Measurements from ENCODE around the gene NBL1. TPM values are rescaled to one million over a fixed set of nuclear protein-coding genes. Genes with fewer than 3 reads are reported as not detected.

Gene NBL1
- total and polyA plus RNA-seq, 10 of the 15 experiments (the other 5 are each of a cell fraction or from before 2014, with no cell fraction given), result 0.13 to 2.4 (median 0.81) TPM; not detected in 1

DNA sequence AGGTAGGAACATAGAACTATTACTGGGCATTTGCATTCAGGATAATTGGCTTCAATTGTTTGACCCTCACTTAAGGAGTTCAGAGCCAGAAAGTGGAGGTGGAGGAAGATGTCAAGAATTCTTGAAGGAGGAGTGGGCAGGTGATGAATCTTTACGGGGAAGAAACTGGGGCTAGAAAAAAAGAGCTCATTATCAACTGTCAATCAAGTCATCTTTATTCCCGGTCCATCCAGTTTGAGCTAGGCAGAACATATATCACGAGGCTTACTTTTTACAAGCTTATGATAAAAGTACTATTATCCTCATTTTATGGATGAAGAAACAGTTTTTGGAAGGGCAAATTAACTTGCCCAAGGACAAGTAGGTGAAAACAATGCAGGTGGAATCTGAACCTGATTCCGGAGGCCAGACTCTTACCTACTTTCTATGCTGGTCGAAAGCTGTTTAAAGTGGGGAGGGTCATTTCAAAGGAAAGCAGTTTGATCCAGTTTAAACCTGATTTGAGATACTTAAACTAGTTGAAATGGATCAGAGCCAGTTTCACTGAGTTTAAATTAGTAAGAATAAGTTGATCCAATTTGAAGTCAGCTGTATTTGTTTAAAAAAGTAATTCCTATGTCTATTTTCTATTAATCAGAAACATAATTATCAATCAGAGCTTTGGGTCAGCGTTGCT, 13.3 kb upstream of the NBL1 start:
- no peak overlapping the region for H3K4me2 ChIP-seq (ENCODE audit: control insufficient read depth, insufficient read depth)
- no peak overlapping the region for H3K27ac ChIP-seq (ENCODE audit: control insufficient read depth, insufficient read depth)
- no peaks in the 10 kb centered on the region for H3K79me2 ChIP-seq (ENCODE audit: control insufficient read depth, insufficient read depth, low read length)
- H2AFZ ChIP-seq (ENCODE audit: control insufficient read depth, low read depth, low read length), result no peak overlapping the region
- in situ Hi-C loops (cut with MboI) (no loop called here), intact Hi-C loops (cut with micrococcal nuclease; ENCODE audit: unreplicated experiment) (no loop called here)
- H3K4me1 ChIP-seq (ENCODE audit: control insufficient read depth, insufficient read depth, low read length), result no peaks in the 10 kb centered on the region
- BruUV-seq (replicated peaks), result no TSS peak
- ATAC-seq (no peak), DNase-seq (ENCODE audit: low read depth, low spot score) (no peak), FAIRE-seq (no peak)
- no peaks in the 10 kb centered on the region for H4K20me1 ChIP-seq (ENCODE audit: control insufficient read depth, insufficient read depth)
- TF ChIP-seq, protein P1, sequence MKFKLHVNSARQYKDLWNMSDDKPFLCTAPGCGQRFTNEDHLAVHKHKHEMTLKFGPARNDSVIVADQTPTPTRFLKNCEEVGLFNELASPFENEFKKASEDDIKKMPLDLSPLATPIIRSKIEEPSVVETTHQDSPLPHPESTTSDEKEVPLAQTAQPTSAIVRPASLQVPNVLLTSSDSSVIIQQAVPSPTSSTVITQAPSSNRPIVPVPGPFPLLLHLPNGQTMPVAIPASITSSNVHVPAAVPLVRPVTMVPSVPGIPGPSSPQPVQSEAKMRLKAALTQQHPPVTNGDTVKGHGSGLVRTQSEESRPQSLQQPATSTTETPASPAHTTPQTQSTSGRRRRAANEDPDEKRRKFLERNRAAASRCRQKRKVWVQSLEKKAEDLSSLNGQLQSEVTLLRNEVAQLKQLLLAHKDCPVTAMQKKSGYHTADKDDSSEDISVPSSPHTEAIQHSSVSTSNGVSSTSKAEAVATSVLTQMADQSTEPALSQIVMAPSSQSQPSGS (IDR thresholded peaks at IDR 0.05; ENCODE audit: low read length), result no peak
- TF ChIP-seq MEF2A (IDR thresholded peaks at IDR 0.05; ENCODE audit: insufficient read depth, low read depth, low read length), result no peak
- TF ChIP-seq, protein P2, sequence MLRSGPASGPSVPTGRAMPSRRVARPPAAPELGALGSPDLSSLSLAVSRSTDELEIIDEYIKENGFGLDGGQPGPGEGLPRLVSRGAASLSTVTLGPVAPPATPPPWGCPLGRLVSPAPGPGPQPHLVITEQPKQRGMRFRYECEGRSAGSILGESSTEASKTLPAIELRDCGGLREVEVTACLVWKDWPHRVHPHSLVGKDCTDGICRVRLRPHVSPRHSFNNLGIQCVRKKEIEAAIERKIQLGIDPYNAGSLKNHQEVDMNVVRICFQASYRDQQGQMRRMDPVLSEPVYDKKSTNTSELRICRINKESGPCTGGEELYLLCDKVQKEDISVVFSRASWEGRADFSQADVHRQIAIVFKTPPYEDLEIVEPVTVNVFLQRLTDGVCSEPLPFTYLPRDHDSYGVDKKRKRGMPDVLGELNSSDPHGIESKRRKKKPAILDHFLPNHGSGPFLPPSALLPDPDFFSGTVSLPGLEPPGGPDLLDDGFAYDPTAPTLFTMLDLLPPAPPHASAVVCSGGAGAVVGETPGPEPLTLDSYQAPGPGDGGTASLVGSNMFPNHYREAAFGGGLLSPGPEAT (IDR thresholded peaks at IDR 0.05; ENCODE audit: low read depth), result no peak
- TF ChIP-seq SUZ12 (IDR thresholded peaks at IDR 0.05; ENCODE audit: unreplicated experiment), result no peak
- TF ChIP-seq SUPT20H (IDR thresholded peaks at IDR 0.05; ENCODE audit: borderline replicate concordance, control insufficient read depth, low read depth, low read length), result no peak
- no peak for TF ChIP-seq BACH1 (IDR thresholded peaks at IDR 0.05; ENCODE audit: borderline replicate concordance)
- no peak for TF ChIP-seq ATF7 (IDR thresholded peaks at IDR 0.05; ENCODE audit: low read depth)
- no peak for TF ChIP-seq NR2C2 (IDR thresholded peaks at IDR 0.05; ENCODE audit: borderline replicate concordance, control insufficient read depth, insufficient read length, low read depth)
- no peak for TF ChIP-seq TAF1 (IDR thresholded peaks at IDR 0.05; ENCODE audit: borderline replicate concordance, low read depth, low read length)
- TF ChIP-seq CHD1 (IDR thresholded peaks at IDR 0.05; ENCODE audit: low read depth, low read length), result no peak
- no peak for TF ChIP-seq BRCA1 (IDR thresholded peaks at IDR 0.05; ENCODE audit: low read depth, low read length)
- TF ChIP-seq FOS (IDR thresholded peaks at IDR 0.05; ENCODE audit: borderline replicate concordance, extremely low read depth, insufficient read length), result no peak
- TF ChIP-seq HDGF (IDR thresholded peaks at IDR 0.05), result no peak
- TF ChIP-seq POLR2AphosphoS5 (IDR thresholded peaks at IDR 0.05; ENCODE audit: low read length), result no peak
- no peak for TF ChIP-seq ZBTB33 (IDR thresholded peaks at IDR 0.05)
- no peak for TF ChIP-seq KLF5 (IDR thresholded peaks at IDR 0.05; ENCODE audit: partially characterized antibody)
- TF ChIP-seq CHD4 (IDR thresholded peaks at IDR 0.05), result no peak
- RAD21 ChIA-PET (ENCODE audit: unreplicated experiment), result no interaction called here
- H3K27me3 ChIP-seq (replicated peaks in 1 of 2; ENCODE audit: control insufficient read depth in 2 of 2, insufficient read depth in 2 of 2, low read length in 1 of 2), result no peaks in the 10 kb centered on the region
- CTCF ChIA-PET, result interaction anchor here (0.7 to 2.1 kb wide), 4 partner anchors 23 to 1760 kb away, joined by 3 to 6 read pairs (median 3); no protein-coding TSS in a partner anchor
- no peaks in the 10 kb centered on the region for H3K9me3 ChIP-seq (replicated peaks; ENCODE audit: control insufficient read depth, insufficient read depth, low read length)
- SMC1A ChIA-PET (ENCODE audit: uncharacterized antibody, unreplicated experiment), result interaction anchor here (1.1 kb wide), 1 partner anchor 12 kb away, joined by 3 read pairs; no protein-coding TSS in a partner anchor
- peaks cover 7 to 9% of the 10 kb centered on the region in 2 experiments; a peak in 3 of 4 replicates for H3K36me3 ChIP-seq (ENCODE audit: control insufficient read depth in 2 of 2, insufficient read depth in 2 of 2, low read length in 1 of 2)
- H3K9ac ChIP-seq (ENCODE audit: control insufficient read depth, insufficient read depth, low read length), result no peak overlapping the region
- no peak overlapping the region for H3K4me3 ChIP-seq
- POLR2A ChIA-PET, result interaction anchor here (0.7 kb wide), 1 partner anchor 161 kb away, joined by 3 read pairs; no protein-coding TSS in a partner anchor
- 85% methylated on average over 6 of the region's 6 CpGs for WGBS (ENCODE audit: insufficient coverage, insufficient replicate concordance, low lambda C conversion rate, missing lambda C conversion rate)

All from GM12878 (cell line).